A549 (cell line): ENCODE results near the gene GRM4. TPM values are rescaled to one million over a fixed set of nuclear protein-coding genes. Genes with fewer than 3 reads are reported as not detected.

Experiments used
- ATAC-seq, 2 experiments: fragments of 200-7000 bp in 1 of 2; fragments of >200 bp in 1 of 2; cut with Nextera tagmentation in 1 of 2; cut with Tn5 transposase in 1 of 2; 3 replicates each; pipeline versions ENCODE4 v1.8.0 to v1.9.1; 2018 to 2020; ENCODE audit warnings: mild to moderate bottlenecking in 1 of 2, moderate library complexity in 1 of 2
- CTCF ChIA-PET: fragments of 300-600 bp; sonication (Branson Sonifier 250); formaldehyde crosslinking; extraction: SDS; loops from one replicate; lab custom pipeline; 2021; ENCODE audit warnings: antibody characterized with exemption, inconsistent platforms; lab: Yijun Ruan, JAX
- POLR2A ChIA-PET: fragments of 350-600 bp; formaldehyde crosslinking; extraction: SDS; loops from one replicate; lab custom pipeline; 2021; ENCODE audit warnings: antibody characterized with exemption, inconsistent platforms; lab: Yijun Ruan, JAX
- DNase-seq, 2 experiments: peaks; one replicate each; pipeline versions ENCODE4 v3.0.0 to v3.0.0-alpha.2; 2011 to 2016; ENCODE audit warnings: low read depth in 1 of 2, low spot score in 1 of 2
- FAIRE-seq: peaks from 2 replicates; lab custom pipeline; 2011; peaks lifted over from hg19 to GRCh38; lab: Jason Lieb, UNC
- H3K27ac ChIP-seq, 2 experiments: fragments of >200 bp; sonication (Bioruptor Twin); formaldehyde crosslinking; 3 replicates each; pipeline ENCODE4 v1.5.1; 2016 to 2017
- H3K4me1 ChIP-seq: fragments of >200 bp; sonication (Bioruptor Twin); formaldehyde crosslinking; 3 replicates; pipeline ENCODE4 v1.6.1; 2016
- H3K4me2 ChIP-seq: fragments of >200 bp; sonication (Bioruptor Twin); formaldehyde crosslinking; 3 replicates; pipeline ENCODE4 v1.6.1; 2016
- H3K4me3 ChIP-seq: fragments of >200 bp; sonication (Bioruptor Twin); formaldehyde crosslinking; 3 replicates; pipeline ENCODE4 v1.5.1; 2016
- H3K9me3 ChIP-seq: fragments of >200 bp; sonication (Bioruptor Twin); formaldehyde crosslinking; 3 replicates; pipeline ENCODE4 v1.6.1; 2016
- BHLHE40 ChIP-seq: IDR thresholded peaks from 2 replicates; pipeline ENCODE4 v1.6.1; 2012; ENCODE audit warnings: low read depth, low read length, inconsistent platforms
- EHMT2 ChIP-seq: fragments of 200-600 bp; sonication (generic); IDR thresholded peaks from 2 replicates; pipeline ENCODE4 v1.6.1; 2016; ENCODE audit warnings: antibody characterized with exemption, low read depth, mild to moderate bottlenecking, moderate library complexity
- ESRRA ChIP-seq: fragments of 150-350 bp; IDR thresholded peaks from 2 replicates; pipeline ENCODE4 v1.6.1; 2014; ENCODE audit warnings: mild to moderate bottlenecking, low read length, borderline replicate concordance
- FOSB ChIP-seq: fragments of 250-450 bp; sonication (Bioruptor Pico); IDR thresholded peaks from 2 replicates; pipeline ENCODE4 v1.5.0; 2020; ENCODE audit warnings: mild to moderate bottlenecking, moderate library complexity
- FOXS1 ChIP-seq: fragments of 250-450 bp; sonication (Bioruptor Pico); IDR thresholded peaks from 2 replicates; pipeline ENCODE4 v1.5.0; 2020; ENCODE audit warnings: mild to moderate bottlenecking, moderate library complexity
- HDAC2 ChIP-seq: fragments of 200-600 bp; sonication (generic); IDR thresholded peaks from 2 replicates; pipeline ENCODE4 v1.6.1; 2016
- HEYL ChIP-seq: fragments of 250-450 bp; sonication (Bioruptor Pico); IDR thresholded peaks from 2 replicates; pipeline ENCODE4 v1.8.0; 2021; ENCODE audit warnings: mild to moderate bottlenecking, moderate library complexity
- HMGXB4 ChIP-seq: fragments of 250-450 bp; sonication (Bioruptor Pico); IDR thresholded peaks from 2 replicates; pipeline ENCODE4 v1.5.0; 2021; ENCODE audit warnings: mild to moderate bottlenecking, moderate library complexity, borderline replicate concordance
- POLR2A ChIP-seq: IDR thresholded peaks from 2 replicates; pipeline ENCODE4 v1.6.1; 2012; ENCODE audit warnings: mild to moderate bottlenecking, low read length
- POLR2AphosphoS2 ChIP-seq: conservative IDR thresholded peaks from 2 replicates; pipeline ENCODE4 v1.6.1; 2012; ENCODE audit warnings: low read length, improper control_type of control experiment, inconsistent platforms
- RCOR1 ChIP-seq: fragments of 150-350 bp; IDR thresholded peaks from 2 replicates; pipeline ENCODE4 v1.6.1; 2014; ENCODE audit warnings: antibody characterized with exemption, low read length, low read depth
- SREBF2 ChIP-seq: fragments of 450-650 bp; IDR thresholded peaks from 2 replicates; pipeline ENCODE4 v1.6.1; 2014; ENCODE audit warnings: mild to moderate bottlenecking, moderate library complexity
- ZFP36 ChIP-seq: fragments of 450-650 bp; IDR thresholded peaks from 2 replicates; pipeline ENCODE4 v1.6.1; 2014; ENCODE audit warnings: borderline replicate concordance; ENCODE audit not compliant: partially characterized antibody
- ZSCAN20 ChIP-seq: fragments of 250-450 bp; sonication (Bioruptor Pico); IDR thresholded peaks from 2 replicates; pipeline ENCODE4 v1.8.0; 2022; ENCODE audit warnings: mild to moderate bottlenecking, moderate library complexity
- WGBS: methylation state at CpG from one replicate; pipeline ENCODE4 v1.1.6; 2017; ENCODE audit errors: missing lambda C conversion rate; 5-methylcytosine and 5-hydroxymethylcytosine counted together
- polyA plus RNA-seq, 4 experiments: library from polyadenylated mRNA; depleted of rRNA in 3 of 4; stranded (reverse); fragments of >200 nt; fragmentation: RNase III in 1 of 4; extraction: RNeasy Plus Mini Kit Qiagen cat#74134 plus additional on column Dnase treatment in 1 of 4; gene quantifications; 2 replicates in 3 of 4; 3 replicates in 1 of 4; pipeline ENCODE4 v1.2.3, GENCODE V29; 2011 to 2017
- TF ChIP-seq, protein P1 (sequence below): IDR thresholded peaks from 2 replicates; pipeline ENCODE4 v1.6.1; 2012

The GRM4 gene
- polyA plus RNA-seq, 2 of the 4 experiments (the other 2 are of a cell fraction): 0.05 TPM

DNA sequence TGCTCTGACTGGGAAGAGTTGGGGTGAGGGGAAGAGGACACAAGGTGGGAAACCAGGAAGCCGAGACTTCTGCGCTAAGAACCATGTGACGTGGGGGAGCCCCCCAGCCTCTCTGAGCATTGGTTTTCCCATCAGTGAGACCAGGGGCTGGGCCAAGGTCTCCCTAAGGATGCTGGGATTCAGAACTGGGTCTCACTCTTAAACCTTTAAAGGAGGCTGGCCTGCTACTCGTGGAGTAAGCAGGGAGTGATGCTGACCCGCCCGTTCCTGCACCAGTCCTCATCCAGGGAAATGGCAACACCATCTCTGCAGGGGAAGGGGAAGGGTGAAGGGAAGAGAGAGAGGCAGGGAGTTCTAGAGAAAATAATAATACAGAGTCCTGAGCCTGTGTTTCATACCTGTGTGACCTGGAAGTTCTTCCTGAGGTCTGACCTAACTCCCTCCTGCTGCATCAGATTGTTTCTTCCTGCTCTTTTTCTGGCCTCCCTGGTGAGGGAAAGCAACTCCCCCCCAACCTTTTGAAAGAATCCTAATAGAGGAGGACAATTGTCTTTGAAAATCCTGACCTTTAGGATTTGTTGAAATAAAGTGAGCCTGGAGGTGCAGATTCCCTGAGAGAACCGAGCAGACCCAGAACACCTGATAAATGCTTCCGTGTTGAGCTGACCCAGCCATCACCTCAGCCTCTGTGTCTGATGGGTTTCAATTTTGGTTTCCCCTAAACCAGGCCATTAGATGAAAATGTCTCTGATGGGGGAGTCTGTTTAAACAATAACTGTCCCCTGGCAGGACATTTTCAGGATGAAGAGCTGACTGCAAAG is 3.0 kb upstream of the GRM4 start (continued):
- TF ChIP-seq HEYL (no peak), HMGXB4 (CRISPR knock-in tag) (no peak), EHMT2 (no peak)

DNA sequence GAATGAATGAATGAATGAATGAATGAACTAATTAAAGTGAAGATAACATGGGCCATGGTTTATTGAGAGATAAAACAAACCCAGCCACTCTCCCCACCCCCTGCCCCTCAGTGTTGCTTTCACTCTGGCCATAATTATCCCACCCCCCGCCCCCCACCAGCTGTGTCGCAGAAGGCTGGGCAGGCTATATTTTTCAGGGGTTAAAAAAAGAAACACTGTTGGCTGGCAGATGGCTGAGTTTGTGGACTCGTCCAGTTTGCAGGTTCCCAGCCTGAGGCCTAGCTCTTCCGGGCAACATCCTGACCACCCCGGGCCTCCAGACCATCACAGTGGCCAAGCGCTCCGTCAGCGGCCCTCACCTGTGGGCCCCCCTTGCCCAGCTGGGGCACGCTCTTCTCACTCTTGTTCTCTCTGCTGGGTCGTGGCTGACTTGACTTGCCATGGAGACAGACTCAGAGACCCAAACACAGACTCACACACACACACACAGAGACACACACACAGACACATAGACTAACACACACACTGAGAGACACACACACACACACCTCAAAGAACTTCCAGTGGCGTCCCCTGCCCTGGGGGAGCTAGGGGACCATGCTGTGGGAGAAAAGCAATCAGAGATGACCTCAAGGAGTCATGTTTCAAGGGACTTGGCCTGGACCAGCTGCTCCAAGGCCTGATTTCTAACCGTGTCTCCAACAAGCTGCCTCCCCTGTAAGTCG is 2.2 kb upstream of the GRM4 start:
- Histone ChIP-seq H3K9me3 (no peaks in the 10 kb centered on the region), H3K4me2 (no peak overlapping the region), H3K27ac (no peak overlapping the region)
- no peak for FAIRE-seq
- TF ChIP-seq ESRRA: no peak
- TF ChIP-seq, all 56 proteins: peak for 0
- ATAC-seq (no peak), DNase-seq (no peak)
- CTCF ChIA-PET: interaction anchor here (0.9 to 1.5 kb wide), 3 partner anchors 15 to 380 kb away, joined by 3 to 10 read pairs (median 4); no protein-coding TSS in a partner anchor
- POLR2A ChIA-PET: no interaction called here
- H3K4me1 ChIP-seq: peaks cover 10% of the 10 kb centered on the region; the same call in 1 of the 3 replicates
- 68% methylated on average over 13 of the region's 13 CpGs for WGBS
- H3K4me3 ChIP-seq: no peak overlapping the region

DNA sequence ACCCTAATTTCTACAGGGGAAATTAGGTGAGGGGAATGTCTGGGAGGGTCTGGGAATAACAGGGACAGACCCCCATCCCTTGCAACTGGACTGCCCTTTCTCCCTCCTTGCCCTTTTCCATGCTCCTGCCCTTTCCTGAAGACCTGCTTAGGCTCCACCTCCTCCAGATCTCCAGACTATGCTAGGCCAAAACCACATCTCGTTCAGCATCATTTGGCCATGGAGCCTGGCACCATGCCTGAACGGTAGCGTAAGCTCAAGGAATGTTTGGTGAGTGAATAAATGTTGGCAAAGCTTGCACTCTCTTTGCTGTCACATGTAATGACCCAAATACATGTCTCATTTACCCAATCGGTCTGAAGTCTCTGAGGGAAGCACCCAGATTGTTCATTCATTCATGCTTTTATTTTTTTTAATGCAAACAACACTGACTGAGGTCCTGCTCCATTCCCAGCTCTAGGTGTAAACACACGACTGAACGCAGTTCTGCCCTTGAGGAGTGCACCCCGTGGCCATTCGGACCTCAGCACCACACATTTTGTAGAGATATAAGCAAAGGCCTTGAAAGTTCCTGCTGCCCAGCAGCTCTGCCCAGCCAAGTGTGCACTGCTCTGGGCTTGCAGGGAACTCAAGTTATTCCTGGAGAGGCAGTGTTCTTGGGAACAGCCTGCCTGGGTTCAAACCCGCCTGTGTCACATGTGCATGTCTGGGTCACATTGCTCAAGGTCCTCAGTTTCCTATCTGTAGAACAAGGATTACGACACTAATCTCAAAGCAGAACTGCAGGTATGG is 1.1 kb upstream of the GRM4 start:
- no peak for DNase-seq
- ATAC-seq: no peak
- TF ChIP-seq ZFP36 (no peak), RCOR1 (no peak), POLR2AphosphoS2 (no peak), SREBF2 (no peak), BHLHE40 (no peak)
- Histone ChIP-seq H3K4me3 (no peak overlapping the region), H3K9me3 (no peaks in the 10 kb centered on the region), H3K27ac (no peak overlapping the region), H3K4me2 (no peak overlapping the region), H3K4me1 (peaks cover 10% of the 10 kb centered on the region; the same call in 1 of the 3 replicates)
- CTCF ChIA-PET: interaction anchor here (1.0 to 4.0 kb wide), 4 partner anchors 16 to 379 kb away, joined by 3 to 13 read pairs (median 7); no protein-coding TSS in a partner anchor
- no peak for FAIRE-seq
- WGBS: 77% methylated on average over 8 of the region's 10 CpGs
- POLR2A ChIA-PET: no interaction called here

DNA sequence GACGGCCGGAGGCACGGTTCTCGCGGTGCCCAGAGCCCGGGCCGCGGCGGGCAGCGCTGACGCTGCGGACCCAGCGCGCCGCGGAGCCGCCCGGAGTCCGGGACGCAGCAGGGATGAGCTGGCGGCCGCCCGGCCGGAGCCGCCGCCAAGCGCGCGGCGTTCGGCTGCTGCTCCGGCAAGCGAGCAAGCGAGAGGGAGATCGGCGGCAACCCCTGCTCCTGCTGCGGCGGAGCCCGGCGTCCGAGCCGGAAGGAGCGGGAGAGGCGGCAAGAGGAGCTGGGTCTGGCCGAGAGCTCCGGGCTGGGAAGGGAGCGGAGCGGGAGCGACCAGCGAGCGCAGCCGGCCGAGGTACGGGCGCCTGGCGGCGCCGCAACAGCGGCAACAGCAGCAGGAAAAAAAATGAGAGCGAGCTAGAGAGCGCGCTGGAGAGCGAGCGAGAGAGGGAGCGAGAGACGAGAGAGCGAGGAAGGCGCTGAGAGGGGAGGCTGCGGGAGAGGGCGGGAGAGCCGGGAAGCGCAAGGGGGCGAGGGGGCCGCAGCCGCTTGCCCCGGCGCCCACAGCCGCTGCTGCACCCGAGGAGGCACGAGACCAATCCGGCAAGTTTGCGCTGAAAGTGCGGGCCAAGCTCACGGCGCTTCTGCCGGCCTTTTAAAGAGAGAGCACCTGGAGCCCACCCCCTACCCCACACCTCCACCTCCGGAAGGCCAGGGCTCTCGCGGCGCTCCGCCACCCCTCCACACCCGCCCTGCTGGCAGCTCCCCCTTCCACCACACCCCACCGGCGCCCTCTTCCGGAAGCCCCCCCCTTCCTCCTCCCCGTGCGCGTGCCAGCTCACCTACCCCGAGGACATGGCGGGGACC is 496 bp downstream of the GRM4 start:
- Histone ChIP-seq H3K4me3 (peak overlapping the region; percentile 48), H3K4me1 (peaks cover 10% of the 10 kb centered on the region; the same call in 1 of the 3 replicates), H3K4me2 (peak overlapping the region; percentile 100), H3K27ac (peak overlapping the region in 1 of 2 experiments; percentile 68; a peak in 3 of 6 replicates), H3K9me3 (no peaks in the 10 kb centered on the region)
- peak; percentile 73 to 75 for ATAC-seq
- peak in 1 of 2 experiments; percentile 37 for DNase-seq
- no peak for FAIRE-seq
- CTCF ChIA-PET: interaction anchor here (0.5 to 4.0 kb wide), 15 partner anchors 10 to 607 kb away, joined by 3 to 26 read pairs (median 4); partner anchors contain the start of gene UQCC2
- POLR2A ChIA-PET: interaction anchor here (1.0 to 1.2 kb wide), 2 partner anchors 9 to 372 kb away, joined by 3 read pairs; no protein-coding TSS in a partner anchor
- TF ChIP-seq FOSB (CRISPR knock-in tag): no peak
- no peak for TF ChIP-seq FOXS1 (CRISPR knock-in tag)
- TF ChIP-seq HDAC2: no peak
- no peak for TF ChIP-seq ZSCAN20 (CRISPR knock-in tag)
- TF ChIP-seq, protein P1, sequence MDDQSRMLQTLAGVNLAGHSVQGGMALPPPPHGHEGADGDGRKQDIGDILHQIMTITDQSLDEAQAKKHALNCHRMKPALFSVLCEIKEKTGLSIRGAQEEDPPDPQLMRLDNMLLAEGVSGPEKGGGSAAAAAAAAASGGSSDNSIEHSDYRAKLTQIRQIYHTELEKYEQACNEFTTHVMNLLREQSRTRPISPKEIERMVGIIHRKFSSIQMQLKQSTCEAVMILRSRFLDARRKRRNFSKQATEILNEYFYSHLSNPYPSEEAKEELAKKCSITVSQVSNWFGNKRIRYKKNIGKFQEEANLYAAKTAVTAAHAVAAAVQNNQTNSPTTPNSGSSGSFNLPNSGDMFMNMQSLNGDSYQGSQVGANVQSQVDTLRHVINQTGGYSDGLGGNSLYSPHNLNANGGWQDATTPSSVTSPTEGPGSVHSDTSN: no peak
- TF ChIP-seq ZFP36: no peak
- TF ChIP-seq POLR2A: no peak
- WGBS: 3% methylated on average over 17 of the region's 100 CpGs
